Dedifferentiated amniotic fluid mesenchymal stem cell (primary cell): ENCODE data around the gene MAPK8IP3.
A peak's percentile ranks its signal among the peaks of the same experiment; 100 is the strongest.

Experiments used
- DNase-seq: peaks from one replicate; pipeline ENCODE4 v3.0.0-alpha.2; 2016; ENCODE audit errors: extremely low spot score

The MAPK8IP3 gene

GRCh38 chr16:1809281-1809801 is 103.3 kb downstream of the MAPK8IP3 start:
- no peak for DNase-seq

DNA sequence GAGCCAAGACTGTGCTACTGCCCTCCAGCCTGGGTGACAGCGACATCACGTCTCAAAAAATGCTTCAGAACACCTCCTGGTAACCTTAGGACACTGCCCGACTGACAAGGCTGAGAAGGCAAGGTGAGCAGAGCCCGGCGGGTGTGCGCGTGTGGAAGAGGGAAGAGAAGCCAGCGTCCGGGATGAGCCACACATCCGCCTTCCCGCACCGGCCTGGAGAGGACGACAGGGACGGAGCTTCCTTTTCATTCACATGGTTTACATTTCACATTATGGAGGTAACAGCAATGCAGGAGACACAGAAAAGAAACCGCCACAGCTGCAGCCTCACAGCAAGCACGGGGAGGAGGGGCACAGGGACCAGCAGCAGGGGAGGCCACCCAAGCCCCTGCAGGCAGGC is 104.1 kb downstream of the MAPK8IP3 start:
- no peak for DNase-seq

DNA sequence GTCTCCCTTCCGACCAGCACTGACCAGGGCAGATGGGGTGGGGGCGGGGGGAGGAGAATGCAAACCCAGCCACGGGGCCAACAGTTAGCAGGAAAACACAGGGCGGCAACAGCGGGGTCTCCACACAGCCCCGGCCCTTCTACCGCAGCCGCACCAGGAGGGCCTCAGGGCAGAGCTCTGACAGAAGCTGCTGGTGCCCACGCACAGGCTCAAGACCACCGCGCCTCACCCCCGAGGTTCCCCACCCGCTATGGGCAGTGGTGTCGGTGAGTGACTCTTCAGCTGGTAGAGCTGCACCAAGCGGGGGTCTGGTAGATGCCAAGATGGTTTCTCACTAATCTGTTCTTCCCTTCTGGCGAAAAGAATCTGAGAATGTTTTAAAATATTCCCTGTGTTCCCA is 104.5 kb downstream of the MAPK8IP3 start:
- no peak for DNase-seq

DNA sequence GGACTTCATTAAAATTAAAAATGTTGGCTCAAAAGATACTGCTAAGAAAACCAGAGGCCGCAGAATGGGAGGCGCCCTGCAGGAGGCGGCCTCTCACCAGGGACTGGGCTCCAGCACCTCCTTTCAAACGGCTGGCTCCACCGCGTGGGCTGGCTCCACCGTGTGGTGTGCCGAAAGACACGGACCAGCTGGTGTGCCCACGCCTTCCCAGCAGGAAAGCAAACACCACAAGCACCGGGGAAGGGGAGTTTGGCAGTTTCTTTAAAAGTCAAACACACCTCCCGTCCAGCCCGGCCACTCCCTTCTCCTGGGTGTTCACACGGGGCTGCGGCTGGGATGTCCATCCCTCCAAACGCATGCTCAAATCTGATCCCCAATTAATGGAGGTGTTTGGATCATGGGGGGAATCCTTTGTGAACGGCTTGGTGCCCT is 106.8 kb downstream of the MAPK8IP3 start:
- DNase-seq = peak; percentile 70

DNA sequence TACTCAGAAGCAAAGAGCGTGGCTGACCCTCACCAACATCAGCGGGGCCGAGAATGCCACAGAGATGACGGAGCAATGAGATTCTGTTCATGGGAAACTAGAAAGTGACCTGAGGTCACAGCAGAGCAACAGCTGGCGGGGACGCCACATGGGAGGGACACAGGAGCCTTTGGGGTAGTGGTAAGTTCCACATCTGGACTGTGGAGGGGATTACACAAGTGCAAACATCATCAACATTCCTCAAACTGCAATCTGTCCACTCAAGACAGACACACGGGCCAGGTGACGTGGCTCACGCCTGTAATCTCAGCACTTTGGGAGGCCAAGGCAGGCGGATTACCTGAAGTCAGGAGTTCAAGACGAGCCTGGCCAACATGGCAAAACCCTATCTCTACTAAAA is 109.5 kb downstream of the MAPK8IP3 start:
- DNase-seq = no peak

GRCh38 chr16:1816396-1817275 is 110.6 kb downstream of the MAPK8IP3 start:
- no peak for DNase-seq

GRCh38 chr16:1817276-1817589 is 111.2 kb downstream of the MAPK8IP3 start:
- no peak for DNase-seq

DNA sequence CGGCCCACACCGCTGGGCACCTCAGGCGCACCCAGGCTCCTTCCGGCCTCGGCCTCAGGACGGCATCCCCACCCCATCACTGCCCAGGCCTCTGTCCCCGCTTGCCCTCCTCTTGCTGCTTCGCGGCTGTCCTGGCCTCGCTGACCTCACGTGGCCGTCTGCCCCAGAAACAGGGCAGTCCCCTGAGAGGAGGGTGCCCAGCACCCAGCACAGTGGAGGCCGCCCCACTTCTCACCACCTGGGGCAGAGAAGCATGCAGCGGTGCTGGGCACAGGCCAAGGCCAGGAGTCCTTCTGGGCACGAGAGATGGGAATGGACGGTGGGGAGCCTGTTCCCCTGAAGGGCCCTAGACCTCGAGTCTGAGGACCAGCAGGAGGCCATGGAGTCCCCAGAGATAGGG is 111.7 kb downstream of the MAPK8IP3 start:
- no peak for DNase-seq

DNA sequence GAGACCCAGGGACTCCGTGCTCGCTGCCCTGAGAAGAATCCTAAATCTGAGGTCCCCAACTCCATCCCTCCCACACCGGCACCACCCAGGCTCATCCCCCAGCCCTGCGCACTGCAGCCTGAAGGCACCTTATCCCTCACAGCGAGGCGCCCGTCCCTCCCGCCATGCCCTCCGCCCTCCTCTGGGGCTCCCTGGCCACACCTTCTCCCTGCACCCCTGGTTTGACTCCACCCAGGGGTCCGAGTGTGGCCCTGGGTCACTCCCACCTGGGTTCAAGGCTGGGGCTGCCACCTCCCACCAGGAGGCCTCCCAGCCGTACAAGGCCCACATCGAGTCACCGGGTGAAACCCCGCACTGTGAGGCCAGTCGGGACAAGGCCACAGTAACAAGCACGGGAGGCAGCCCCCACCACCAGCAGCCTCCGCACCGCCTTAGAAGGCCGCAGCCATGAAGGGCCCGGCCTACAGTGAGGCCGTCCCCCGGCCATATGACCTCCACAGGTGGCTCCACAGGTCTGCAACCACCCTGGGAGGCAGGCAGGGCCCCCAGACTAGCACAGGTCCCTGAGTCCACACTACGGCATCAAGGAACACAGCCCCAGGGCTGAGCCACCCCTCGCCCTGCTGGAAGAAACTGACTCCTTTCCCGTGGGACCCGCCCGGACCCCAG is 112.3 kb downstream of the MAPK8IP3 start:
- no peak for DNase-seq

GRCh38 chr16:1818873-1819525 is 113.0 kb downstream of the MAPK8IP3 start:
- DNase-seq = no peak

DNA sequence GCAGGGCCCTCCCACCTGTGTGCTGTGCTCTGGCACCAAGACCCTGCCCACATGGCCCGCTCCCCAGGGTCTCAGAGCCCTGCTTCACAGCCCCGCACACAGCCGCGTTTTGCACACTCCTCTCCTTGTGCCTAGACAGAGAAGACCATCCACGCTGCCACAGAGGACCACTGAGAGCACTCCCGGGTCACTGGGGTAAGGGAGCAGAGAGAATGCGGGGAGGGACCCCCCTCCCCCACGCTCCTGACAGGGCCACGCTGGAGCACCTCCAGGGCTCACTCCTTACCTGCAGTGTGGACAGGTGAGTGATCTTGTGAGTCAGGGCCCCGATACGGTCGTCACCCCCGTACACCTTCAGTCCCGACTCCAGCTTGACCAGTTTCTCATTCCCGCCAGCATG is 113.6 kb downstream of the MAPK8IP3 start:
- no peak for DNase-seq
